SKM-1 (cell line): Measurements from ENCODE around the gene FOXJ1.

Source experiments
- DNase-seq: peaks from one replicate; lab custom pipeline; 2025; ENCODE audit not compliant: unreplicated experiment; lab: John Stamatoyannopoulos, UW

Gene FOXJ1

DNA sequence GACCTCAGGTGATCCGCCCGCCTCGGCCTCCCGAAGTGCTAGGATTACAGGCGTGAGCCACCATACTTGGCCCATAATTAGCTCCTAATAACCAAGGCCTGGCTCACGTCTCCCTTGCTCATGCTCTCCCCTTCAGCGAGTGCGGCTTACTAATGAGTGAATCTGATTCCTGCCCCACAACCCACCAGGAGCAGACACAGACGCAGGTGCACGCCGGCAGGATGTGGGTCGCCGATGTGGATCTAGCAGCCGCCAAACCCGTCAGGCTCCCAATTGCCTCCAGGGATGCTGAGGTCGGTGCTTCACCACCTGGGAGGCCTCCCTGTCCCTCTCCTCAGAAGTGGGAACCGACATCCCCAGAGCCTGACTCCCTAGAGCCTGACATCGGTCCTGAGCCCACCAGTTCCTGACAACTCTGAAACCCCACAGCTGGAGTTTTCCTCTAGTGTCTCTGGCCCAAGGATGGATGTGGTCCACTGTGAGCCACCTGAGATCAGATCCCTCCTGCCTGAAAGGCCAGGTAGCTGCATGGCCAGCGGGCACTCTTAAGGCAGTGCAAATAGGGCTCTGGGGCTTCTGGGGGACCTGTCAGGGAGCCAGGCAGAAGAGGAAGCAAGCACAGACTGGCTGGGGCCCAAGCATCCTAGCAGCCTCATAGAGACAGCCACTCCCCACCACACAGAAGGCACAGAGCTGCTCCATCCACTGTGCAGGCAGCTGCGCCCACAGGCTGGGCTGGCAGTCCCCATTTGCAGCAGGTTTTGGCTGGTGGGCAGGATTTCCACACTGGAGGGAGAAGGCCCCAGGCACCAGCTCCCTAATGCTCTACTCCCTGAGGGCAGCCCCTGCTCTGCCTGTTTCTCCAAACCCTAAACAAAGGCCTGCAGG lies 48.3 kb downstream of the FOXJ1 start:
- DNase-seq = no peak

- DNase-seq = no peak
Observed at GRCh38 chr17:76091526-76092286, 49.3 kb downstream of the FOXJ1 start.

- no peak for DNase-seq
Observed at GRCh38 chr17:76090517-76091129, 50.4 kb downstream of the FOXJ1 start.

DNA sequence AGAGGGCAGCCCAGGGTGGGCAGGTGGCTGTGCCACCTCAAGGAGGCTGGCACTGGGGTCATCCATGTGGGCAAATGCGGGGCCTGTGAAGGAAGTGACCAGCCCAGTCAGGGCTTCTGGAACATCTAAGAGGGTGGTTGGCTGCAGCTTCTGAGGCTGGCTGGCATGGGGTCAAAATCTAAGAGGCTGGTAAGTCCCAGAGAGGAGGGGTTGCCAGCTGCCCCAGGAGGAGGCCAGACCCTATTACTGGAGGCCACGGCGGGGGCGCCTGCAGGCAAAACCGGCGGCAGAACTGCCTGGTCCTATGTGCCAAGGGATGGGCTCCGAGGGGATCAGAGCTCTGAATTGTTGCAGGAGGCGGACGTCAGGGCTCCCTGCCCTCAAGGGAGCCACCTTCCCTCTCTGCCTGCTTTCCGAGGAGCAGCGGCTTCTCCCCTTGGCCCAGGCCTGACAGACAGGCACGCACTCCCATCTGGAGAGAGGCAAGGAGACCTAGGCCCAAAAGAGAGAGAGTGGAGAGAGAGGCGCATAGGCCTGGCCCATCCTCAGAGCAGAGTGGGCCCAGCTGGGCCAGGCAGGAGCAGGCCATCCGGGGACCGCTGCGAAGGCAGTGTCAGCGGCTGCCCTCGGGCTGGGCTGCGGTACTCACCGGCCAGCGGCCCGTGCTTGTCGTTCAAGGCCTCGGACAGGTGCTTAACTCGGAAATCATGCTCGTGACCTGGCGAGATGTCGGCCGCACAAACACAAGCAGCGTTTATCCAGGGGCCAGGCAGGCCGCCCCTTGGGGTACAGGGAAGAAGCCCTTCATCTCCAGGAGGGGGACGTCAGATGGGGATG lies 51.1 kb downstream of the FOXJ1 start:
- no peak for DNase-seq

- DNase-seq = no peak
Observed at GRCh38 chr17:76088868-76089576, 52.0 kb downstream of the FOXJ1 start.

DNA sequence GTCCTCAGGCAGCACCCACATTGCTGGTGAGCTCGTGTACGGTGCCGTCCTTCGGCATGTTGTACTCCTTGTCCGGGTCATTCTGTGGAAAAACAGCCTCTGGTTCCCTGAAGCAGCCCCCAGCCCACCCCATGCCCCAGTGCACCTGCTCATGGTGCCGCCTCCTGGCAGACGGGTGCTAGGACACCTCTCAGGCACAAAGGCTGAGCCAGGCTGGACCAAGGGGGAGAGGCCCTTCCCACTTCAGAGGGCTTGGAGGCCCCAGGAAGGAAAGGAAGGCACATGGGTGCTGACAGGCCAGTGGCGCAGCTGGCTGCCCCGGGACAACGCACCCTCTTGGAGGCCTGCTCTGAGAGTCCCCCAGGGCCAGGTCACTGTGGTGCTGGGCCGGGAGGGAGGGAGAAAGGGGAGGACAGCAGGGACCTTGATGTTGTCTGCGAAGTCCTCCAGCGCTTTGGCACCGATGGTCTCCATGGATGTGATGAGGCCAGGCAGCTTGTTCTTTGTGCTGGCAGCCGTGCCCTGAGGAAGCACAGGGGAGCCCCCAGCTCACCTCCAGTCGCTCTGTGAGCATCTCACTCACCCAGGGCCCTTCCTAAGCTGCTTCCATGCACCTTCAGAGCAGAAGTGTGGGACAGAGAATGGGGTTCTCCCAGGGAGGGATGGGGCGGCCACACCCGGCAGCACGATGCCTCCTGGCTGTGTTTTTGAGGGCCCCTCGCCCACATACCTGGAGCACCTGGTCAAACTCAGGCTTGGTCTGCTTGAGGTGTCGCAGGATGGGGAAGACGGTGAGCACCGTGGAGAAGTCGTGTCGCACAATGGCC lies 52.8 kb downstream of the FOXJ1 start:
- DNase-seq = no peak

DNA sequence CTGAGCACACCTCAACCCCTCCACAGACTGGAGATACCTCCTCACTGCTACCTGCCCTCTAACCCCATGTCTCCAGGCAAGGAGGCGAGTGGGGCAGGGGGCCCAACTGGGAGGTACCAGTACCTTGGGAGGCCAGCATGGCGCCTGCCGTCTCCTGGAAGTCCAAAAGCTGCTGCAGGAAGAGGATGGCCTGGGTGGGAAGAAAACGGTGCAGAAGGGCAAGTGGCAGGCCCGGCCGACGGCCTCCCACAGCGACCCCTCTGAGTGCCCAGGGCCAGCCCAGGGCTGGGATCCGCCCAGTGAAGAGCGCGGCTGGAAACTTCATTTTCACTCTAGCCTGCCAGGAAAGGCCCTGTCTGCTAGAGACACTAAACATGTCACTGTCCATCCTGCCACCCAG lies 53.5 kb downstream of the FOXJ1 start:
- no peak for DNase-seq

- no peak for DNase-seq
Observed at GRCh38 chr17:76086384-76086783, 54.7 kb downstream of the FOXJ1 start.
